Central memory CD4-positive, alpha-beta T cell (primary cell): ENCODE measurements around the gene PCSK9.

Source experiments
- DNase-seq: peaks from one replicate; pipeline ENCODE4 v3.0.0; 2022

Gene PCSK9

GRCh38 chr1:55044617-55045397 lies 5.5 kb downstream of the PCSK9 start:
- DNase-seq = no peak

DNA sequence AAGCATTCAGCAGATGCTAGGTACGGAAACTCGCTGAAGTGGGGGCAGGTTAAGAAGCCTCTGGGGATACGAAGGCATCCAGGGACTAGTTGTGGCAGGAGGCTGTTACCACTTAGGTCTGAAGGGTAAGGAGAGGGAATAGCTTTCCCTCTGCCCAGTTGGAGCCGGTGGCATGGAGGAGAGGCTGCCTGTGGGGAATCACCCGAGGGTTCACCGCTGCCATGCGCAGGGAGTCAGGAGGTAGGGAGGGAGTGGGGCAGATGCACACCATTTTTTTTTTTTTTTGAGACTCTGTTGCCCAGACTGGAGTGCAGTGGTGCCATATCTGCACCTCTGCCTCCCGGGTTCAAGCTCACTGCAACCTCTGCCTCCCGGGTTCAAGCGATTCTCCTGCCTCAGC lies 6.1 kb downstream of the PCSK9 start:
- no peak for DNase-seq

GRCh38 chr1:55046871-55047270 lies 7.5 kb downstream of the PCSK9 start:
- DNase-seq = no peak

DNA sequence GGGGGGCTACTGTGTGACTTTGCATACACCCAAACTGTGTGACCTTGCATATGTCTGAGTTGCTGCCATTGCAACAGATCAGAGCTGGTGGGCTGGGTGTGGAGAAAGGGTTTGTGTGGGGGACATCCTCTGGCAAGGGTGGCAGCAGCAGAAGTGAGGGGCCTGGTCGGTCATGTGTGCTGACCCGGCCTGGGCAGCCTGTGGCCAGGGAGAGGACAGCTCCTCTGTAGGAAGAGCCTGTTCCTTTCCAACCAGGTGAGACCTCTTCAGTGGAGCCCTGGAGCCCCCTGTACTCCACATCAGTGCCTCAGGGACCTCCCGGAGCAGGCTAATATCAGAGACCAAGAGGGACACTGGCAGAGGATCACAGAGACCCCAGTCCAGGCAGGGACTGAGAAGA lies 8.3 kb downstream of the PCSK9 start:
- no peak for DNase-seq

GRCh38 chr1:55048453-55049270 lies 9.3 kb downstream of the PCSK9 start:
- DNase-seq = no peak

GRCh38 chr1:55049271-55049913 lies 10.0 kb downstream of the PCSK9 start:
- DNase-seq = no peak

- no peak for DNase-seq
These were observed 10.5 kb downstream of the PCSK9 start for GRCh38 chr1:55049914-55050278.

GRCh38 chr1:55050283-55050682 lies 10.9 kb downstream of the PCSK9 start:
- DNase-seq = no peak

GRCh38 chr1:55051169-55051568 lies 11.8 kb downstream of the PCSK9 start:
- no peak for DNase-seq

GRCh38 chr1:55051621-55052020 lies 12.3 kb downstream of the PCSK9 start:
- no peak for DNase-seq

DNA sequence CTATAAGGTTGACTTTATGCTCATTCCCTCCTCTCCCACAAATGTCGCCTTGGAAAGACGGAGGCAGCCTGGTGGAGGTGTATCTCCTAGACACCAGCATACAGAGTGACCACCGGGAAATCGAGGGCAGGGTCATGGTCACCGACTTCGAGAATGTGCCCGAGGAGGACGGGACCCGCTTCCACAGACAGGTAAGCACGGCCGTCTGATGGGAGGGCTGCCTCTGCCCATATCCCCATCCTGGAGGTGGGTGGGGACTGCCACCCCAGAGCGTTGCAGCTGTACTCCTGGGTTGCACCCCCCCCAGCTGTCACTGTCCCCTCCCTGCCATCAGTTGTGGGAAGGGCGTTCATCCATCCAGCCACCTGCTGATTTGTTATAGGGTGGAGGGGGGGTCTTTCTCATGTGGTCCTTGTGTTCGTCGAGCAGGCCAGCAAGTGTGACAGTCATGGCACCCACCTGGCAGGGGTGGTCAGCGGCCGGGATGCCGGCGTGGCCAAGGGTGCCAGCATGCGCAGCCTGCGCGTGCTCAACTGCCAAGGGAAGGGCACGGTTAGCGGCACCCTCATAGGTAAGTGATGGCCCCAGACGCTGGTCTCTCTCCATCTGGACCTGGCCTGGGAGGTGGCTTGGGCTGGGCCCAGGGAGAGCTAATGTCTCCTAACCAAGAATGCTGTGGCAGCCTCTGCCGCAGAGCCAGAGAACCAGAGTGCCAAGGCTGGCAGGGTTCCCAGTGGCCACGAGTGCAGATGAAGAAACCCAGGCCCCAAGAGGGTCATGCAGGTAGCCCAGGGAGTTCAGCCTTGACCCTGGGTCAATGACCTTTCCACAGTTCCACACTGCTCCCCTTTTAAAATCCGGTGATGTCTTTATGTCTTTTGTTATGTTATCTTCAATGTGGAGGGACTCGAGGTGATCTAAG lies 13.1 kb downstream of the PCSK9 start:
- no peak for DNase-seq

DNA sequence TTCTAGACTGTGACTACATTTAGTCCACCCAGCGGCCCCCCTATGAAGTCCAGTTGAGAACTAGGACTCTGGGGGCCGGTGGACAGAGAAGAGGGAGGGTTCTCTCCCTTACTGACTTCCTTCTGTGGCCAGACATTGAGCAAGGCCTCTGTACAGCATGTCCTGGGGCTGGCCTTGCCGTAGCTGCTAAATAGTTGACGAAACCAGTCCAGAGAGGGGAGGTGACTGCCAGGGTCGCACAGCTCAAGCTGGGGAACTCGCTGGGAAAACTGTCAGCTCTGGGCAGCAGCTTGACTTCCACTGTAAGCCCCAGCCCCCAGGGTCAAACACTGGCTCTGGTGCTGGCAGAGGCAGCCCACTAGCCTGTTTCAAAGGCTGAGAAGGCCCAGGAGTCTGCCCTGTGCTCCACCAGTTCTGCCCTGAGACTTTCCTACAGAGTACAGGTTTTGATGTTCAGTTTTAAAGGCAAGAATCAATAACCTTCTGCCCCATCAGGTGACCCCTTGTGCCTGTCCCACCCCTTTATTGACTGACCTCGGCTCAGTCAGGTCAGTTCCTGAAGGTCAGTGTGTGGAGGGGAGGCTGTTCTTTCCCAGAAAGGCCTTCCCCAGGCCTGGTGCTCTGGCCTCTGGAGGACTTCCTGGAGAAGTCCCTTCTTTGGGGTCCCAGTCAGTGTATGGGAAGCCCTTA lies 14.1 kb downstream of the PCSK9 start:
- DNase-seq = no peak

DNA sequence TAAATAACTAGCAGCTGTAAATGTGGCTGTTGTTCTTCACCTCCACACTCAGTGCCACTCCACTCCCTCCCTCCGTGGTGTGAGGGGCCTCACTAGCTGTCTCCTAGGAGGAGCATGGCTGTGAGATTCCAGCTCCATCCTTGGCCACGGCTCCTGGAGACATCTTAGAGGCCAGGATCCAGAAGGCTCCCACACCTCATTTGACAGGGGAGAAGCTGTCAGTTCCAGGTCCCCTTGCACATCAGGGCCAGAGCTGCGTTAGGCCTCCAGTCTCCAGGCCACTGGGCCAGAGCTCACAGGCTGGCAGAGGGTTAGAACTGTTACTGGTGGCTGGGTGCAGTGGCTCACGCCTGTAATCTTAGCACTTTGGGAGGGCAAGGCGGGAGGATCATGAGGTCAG lies 15.0 kb downstream of the PCSK9 start:
- no peak for DNase-seq

- no peak for DNase-seq
These were observed 15.9 kb downstream of the PCSK9 start for GRCh38 chr1:55055084-55055882.

GRCh38 chr1:55055951-55056631 lies 16.7 kb downstream of the PCSK9 start:
- DNase-seq = no peak

GRCh38 chr1:55056632-55056992 lies 17.3 kb downstream of the PCSK9 start:
- no peak for DNase-seq

DNA sequence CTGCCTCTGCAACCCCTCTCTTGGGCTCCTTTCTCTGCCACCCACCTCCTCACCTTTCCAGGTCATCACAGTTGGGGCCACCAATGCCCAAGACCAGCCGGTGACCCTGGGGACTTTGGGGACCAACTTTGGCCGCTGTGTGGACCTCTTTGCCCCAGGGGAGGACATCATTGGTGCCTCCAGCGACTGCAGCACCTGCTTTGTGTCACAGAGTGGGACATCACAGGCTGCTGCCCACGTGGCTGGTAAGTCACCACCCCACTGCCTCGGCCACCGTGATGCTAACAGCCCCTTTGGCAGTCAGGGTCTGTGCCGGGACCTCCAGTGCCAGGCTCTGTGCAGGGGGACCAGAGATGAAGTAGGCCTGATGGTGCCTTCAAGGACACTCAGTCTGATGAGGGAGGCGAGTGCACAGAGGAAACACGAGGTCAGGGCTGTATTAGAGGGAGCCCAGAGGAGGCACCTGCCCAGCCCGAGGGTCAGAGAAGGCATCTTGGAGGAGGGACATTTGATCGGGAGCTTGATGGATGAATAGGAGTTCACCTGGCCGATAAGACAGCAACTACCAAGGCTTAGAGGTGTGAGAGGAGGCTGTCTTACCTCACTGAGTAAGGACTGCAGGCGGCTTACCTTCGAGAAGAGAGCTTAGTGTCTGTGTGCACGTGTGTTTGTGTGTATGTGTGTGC lies 18.1 kb downstream of the PCSK9 start:
- no peak for DNase-seq

DNA sequence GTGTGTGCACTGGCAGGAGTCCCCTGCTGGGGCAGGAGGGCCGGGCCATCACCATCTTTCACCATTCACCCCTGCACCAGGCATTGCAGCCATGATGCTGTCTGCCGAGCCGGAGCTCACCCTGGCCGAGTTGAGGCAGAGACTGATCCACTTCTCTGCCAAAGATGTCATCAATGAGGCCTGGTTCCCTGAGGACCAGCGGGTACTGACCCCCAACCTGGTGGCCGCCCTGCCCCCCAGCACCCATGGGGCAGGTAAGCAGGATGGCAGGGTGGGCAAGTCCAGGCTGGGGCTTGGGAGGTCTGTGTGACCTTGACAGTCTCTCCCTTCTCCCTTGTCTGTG lies 18.6 kb downstream of the PCSK9 start:
- DNase-seq = no peak

GRCh38 chr1:55059302-55060132 lies 20.2 kb downstream of the PCSK9 start:
- DNase-seq = no peak
